HT1080 (cell line): ENCODE measurements around the gene VPS16. TPM values are rescaled to one million over a fixed set of nuclear protein-coding genes. Genes with fewer than 3 reads are reported as not detected.
"Not testable (repeated sequence)": the region's sequence is repeated elsewhere in the genome, so short reads cannot be mapped to it uniquely, and the experiment has no call there.

Source experiments
- DNase-seq: peaks from one replicate; pipeline ENCODE4 v3.0.0-alpha.2; 2015; ENCODE audit warnings: low read depth
- total RNA-seq: library from RNA; depleted of rRNA; stranded (reverse); fragments of >200 nt; shearing (Covaris generic); gene quantifications from 2 replicates; pipeline ENCODE4 v1.2.3, GENCODE V29; 2014

Gene VPS16
- total RNA-seq, 1 experiment from 2014 or later, result 32.6 TPM

DNA sequence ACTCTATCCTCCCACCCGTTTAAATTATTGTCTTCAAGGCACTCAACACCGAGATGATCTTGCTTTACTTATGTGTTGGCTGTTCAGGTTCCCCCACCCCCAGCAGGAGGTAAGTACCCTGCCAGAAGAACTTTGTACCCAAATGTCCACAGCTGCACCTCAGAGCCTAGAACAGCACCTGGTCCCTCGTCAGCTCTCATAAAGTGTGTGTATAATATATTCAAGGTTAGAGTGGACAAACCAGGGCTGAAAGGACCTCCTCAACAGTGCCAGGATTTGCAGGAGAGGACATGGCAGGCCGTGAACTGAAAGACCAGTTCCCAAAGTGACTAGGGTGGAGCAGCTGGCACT is 34.2 kb upstream of the VPS16 start:
- no peak for DNase-seq

DNA sequence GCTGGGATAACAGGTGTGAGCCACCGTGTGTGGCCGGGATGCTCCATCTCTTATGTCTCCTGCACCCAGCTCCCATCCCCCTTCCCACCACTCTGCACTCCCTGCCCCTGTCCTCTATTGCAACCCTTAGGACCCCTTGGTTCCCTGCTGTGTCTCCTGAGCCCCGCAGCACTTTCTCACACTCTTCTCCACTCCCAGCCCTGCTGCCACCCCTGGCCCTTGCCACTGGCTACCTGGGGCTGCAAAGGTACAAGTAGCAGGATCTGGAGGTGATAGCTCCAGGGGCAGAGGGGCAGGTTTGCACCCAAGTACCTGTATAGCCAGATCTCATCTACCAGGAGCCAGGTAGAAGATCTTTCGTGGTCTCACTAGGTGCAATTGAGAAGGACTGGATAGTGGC is 33.5 kb upstream of the VPS16 start:
- DNase-seq, result no peak

GRCh38 chr20:2807929-2808328 is 32.6 kb upstream of the VPS16 start:
- not testable (repeated sequence) for DNase-seq

DNA sequence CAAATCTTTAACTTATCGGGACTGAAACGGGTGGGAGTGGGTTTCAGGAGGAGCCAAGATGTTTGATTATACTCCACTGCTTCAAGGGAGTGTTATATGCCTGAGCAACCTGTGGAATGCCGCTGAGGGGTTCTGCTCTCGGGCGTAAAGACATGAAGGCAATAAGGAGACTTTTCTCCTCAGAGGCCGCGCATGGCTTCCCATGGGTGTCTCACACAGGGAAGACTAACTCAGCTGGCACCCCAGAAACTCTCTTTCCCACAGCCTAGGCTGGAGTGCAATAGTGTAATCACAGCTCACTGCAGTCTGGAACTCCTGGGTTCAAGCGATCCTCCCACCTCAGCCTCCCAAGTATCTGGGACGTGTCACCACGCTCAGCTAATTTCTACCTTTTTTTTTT is 30.9 kb upstream of the VPS16 start:
- no peak for DNase-seq

DNA sequence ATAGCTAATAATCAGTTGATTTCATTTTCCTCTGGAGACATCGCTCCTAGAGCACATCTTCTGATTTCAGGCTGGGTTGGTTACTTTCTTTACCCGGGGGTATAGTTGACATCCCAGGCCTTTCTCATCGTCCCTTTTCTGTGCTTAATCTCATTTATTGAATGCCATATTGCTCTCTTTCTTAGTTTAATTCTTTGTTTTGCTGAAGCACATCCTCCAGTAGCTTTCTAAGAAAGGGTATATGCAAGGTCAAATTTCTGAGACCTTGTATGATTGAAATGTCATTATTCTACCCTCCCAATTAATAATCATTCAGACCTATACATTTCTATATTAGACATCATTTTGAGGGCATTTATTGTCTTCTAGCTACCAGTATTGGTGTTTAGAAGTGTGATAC is 28.4 kb upstream of the VPS16 start:
- no peak for DNase-seq

DNA sequence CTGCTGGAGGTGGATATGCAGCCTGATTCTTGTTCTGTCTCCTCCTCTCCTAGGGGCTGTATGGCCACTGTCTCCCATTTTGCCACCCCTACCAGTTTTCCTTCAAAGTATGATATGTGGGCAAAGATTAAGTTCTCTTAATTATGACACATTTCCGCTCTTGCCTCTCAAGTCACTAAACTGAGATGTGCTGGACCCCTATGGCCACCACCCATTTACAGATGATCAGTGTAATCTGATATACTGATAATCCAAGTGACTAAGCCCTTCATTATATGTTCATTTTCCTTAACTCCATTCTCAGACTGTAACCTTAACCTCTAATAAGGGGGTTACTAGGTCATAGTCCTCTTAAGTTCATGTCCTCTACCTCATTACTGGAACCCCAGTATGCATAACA is 26.5 kb upstream of the VPS16 start:
- DNase-seq, result peak; percentile 62

- DNase-seq, result peak; percentile 95
Measured at GRCh38 chr20:2814587-2815051, 25.9 kb upstream of the VPS16 start, which contains the start of gene C20orf141. TSS of gene C20orf141 (plus strand) at chr20:2814987. CDS start at chr20:2815185, 198 bp downstream.

DNA sequence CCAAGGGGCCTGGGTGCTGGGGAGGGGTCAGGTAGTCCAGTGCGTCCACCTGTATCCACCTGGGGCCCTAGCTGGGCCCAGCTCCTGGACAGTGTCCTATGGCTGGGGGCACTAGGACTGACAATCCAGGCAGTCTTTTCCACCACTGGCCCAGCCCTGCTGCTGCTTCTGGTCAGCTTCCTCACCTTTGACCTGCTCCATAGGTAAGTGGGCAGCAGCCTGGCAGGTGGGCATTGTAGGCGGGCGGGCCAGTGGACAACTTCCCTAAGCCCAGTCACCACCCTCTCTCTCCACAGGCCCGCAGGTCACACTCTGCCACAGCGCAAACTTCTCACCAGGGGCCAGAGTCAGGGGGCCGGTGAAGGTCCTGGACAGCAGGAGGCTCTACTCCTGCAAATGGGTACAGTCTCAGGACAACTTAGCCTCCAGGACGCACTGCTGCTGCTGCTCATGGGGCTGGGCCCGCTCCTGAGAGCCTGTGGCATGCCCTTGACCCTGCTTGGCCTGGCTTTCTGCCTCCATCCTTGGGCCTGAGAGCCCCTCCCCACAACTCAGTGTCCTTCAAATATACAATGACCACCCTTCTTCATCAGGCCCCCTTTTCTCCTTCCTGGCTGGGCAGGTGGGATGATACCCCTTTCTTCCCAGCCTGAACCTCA is 25.2 kb upstream of the VPS16 start:
- DNase-seq, result no peak

- no peak for DNase-seq
Measured at GRCh38 chr20:2816030-2816582, 24.4 kb upstream of the VPS16 start, which contains the start of gene TMEM239. TSS of gene TMEM239 (plus strand) at chr20:2816364. CDS start at chr20:2816555, 191 bp downstream.

DNA sequence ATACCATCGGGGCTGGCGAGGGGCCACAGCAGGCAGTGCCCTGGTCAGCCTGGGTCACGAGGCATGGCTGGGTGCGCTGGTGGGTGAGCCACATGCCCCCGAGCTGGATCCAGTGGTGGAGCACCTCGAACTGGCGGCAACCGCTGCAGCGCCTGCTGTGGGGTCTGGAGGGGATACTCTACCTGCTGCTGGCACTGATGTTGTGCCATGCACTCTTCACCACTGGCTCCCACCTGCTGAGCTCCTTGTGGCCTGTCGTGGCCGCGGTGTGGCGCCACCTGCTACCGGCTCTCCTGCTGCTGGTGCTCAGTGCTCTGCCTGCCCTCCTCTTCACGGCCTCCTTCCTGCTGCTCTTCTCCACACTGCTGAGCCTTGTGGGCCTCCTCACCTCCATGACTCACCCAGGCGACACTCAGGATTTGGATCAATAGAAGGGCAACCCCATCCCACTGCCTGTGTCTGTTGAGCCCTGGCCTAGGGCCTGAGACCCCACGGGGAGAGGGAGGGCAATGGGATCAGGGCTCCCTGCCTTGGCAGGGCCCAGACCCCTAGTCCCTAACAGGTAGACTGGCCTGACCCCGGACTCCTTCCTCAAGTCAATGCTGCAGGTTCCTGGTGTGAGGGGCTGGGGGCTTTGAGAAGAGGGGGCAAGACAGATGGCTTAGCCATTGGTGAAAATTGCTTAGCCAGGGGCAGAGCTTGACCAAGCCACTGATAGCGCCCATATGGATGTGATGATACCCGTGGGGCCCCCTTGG is 23.8 kb upstream of the VPS16 start:
- no peak for DNase-seq

DNA sequence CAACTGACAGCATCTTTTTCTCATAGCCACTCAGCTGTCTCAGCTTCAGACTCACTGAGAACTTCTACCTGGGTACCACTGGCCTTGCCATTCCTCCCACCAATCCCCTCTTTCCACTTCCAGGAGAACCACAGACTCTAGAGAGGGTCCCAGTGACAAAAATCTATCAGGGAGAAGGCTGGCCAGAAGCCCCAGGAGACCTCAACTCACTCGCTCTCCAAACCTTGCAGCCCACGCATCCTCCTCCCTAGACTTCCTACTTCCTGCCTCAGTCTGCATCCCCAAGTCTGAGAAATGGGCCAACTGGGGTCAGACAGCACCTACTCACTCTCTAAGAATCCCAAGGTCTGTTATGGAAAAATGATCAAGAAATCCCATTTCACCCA is 23.2 kb upstream of the VPS16 start:
- DNase-seq, result no peak

- no peak for DNase-seq
Measured at GRCh38 chr20:2817891-2818595, 22.5 kb upstream of the VPS16 start.

- DNase-seq, result no peak
Measured at GRCh38 chr20:2820084-2820895, 20.3 kb upstream of the VPS16 start.

DNA sequence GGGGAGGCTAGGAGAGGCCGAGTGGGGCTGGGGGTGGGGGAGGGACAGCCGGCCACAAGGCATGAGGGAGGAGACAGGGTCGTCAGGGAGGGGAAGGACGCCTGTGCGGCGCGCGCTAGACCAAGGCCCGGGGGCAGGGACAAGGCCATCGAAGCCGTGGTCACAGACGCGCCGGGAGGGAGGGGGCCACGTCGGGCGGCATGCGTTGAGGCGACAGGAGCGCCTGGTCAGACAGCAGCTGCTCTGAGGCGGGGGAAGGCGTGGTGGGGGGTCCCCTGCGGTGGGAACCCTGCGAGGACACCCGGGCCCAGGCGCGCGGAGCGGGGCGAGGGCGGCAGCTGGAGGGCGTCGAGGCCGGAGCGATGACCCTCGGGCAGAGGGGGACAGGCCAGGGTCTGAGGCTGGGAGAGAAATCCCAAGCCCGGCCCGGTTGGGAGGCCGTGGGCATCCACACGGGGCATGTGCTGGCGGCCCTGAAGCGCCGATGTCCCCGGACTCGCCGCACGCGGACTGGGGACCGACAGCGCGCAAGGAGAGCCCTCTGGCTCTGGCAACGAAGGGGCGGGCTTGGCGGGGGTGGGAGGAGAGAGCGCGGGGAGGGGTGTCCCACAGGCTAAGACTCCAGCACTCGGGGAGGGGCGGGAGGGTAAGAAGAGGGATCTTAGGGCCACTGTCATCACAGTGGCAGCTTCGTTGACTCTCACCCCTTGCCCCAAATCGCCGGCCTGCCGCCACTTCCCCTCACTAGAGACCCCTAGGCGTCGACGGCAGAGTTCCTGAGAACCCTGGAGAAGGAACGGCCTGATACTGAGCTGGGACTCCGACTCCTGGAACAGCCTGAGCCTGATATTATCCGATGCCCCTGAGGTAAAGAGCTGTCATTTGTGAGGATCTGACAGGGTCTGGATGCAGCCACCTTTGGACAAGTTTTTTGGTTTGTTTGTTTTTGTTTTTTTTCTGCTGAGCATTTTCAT is 19.4 kb upstream of the VPS16 start:
- no peak for DNase-seq

- DNase-seq, result peak; percentile 17
Measured at GRCh38 chr20:2822073-2822472, 18.5 kb upstream of the VPS16 start.

DNA sequence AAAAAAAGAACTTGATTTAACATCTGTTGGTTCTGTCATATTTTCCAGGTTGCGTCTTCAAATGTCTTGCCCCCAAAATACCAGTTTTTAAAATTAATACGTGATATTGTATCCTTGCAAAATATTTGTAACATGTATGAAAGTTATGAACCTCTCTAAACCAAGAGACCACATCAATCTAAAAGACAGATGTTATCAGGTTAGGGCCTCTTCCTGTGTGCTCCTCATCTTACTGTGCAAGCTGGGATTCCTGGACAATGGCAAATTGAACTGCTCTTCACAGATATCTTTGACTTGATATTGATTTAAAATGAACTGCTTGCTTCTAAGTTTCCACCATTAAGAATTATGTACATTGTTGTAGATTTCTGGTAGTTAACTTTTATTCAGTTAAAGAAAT is 14.8 kb upstream of the VPS16 start:
- no peak for DNase-seq

- no peak for DNase-seq
Measured at GRCh38 chr20:2826655-2827054, 13.9 kb upstream of the VPS16 start.

- no peak for DNase-seq
Measured at GRCh38 chr20:2829376-2829775, 11.2 kb upstream of the VPS16 start.

DNA sequence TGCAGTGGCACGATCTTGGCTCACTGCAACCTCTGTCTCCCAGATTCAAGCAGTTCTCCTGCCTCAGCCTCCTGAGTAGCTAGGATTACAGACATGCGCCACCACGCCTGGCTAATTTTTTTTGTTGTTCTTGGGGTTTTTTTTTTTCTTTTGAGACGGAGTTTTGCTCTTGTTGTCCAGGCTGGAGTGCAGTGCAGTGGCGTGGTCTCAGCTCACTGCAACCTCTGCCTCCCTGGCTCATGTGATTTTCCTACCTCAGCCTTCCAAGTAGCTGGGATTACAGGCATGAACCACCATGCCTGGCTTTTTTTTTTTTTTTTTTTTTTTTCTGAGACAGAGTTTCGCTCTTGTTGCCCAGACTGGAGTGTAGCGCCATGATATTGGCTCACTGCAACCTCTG is 9.3 kb upstream of the VPS16 start:
- DNase-seq, result not testable (repeated sequence)

DNA sequence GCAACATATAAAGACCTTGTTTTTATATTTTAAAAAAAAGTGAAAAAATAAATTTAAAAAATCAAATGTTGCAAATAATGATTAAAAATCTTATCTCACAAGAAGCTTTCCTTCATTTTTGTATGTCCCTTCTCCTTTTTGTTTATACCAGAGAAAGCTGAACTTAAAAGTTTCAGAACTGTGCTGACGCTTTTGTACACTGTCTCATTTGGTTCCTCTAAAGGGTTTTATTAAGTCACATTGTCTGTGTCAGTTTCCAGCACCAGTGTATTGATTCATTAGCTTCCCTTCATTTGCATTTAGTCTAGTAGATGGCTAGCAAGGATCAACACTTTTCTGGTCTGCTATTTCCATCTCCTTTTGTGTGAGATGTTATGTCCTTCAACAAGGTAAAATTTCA is 6.8 kb upstream of the VPS16 start:
- no peak for DNase-seq
